Measurements from ENCODE around the gene FARSB. TPM values are rescaled to one million over a fixed set of nuclear protein-coding genes. Genes with fewer than 3 reads are reported as not detected.

FARSB gene
- total RNA-seq, 1 donor: 25.9 TPM

- no peak for TF ChIP-seq CTCF (IDR thresholded peaks at IDR 0.05; ENCODE audit: insufficient read depth, low read depth, low read length)
- DNase-seq (ENCODE audit: low read depth): no peak
- no peak overlapping the region for H3K4me3 ChIP-seq (ENCODE audit: low read depth, low read length)
These were observed 106.9 kb downstream of the FARSB start for GRCh38 chr2:222548992-222549391.

- H3K4me3 ChIP-seq (ENCODE audit: low read depth, low read length): no peak overlapping the region
- DNase-seq (ENCODE audit: low read depth): no peak
These were observed 108.8 kb downstream of the FARSB start for GRCh38 chr2:222547083-222547482.

GRCh38 chr2:222545823-222546795 is 109.8 kb downstream of the FARSB start:
- no peak for TF ChIP-seq CTCF (IDR thresholded peaks at IDR 0.05; ENCODE audit: insufficient read depth, low read depth, low read length)

More at GRCh38 chr2:222547083-222547482, 108.8 kb downstream of the FARSB start:
- TF ChIP-seq CTCF (IDR thresholded peaks at IDR 0.05; ENCODE audit: insufficient read depth, low read depth, low read length): no peak

GRCh38 chr2:222544661-222545060 is 111.2 kb downstream of the FARSB start:
- DNase-seq (ENCODE audit: low read depth): no peak
- no peak for TF ChIP-seq CTCF (IDR thresholded peaks at IDR 0.05; ENCODE audit: insufficient read depth, low read depth, low read length)
- H3K4me3 ChIP-seq (ENCODE audit: low read depth, low read length): no peak overlapping the region

More at GRCh38 chr2:222545823-222546795, 109.8 kb downstream of the FARSB start:
- peak; percentile 78 for DNase-seq (ENCODE audit: low read depth)
- H3K4me3 ChIP-seq (ENCODE audit: low read depth, low read length): no peak overlapping the region

- no peak for DNase-seq (ENCODE audit: low read depth)
- H3K4me3 ChIP-seq (ENCODE audit: low read depth, low read length): no peak overlapping the region
- TF ChIP-seq CTCF (IDR thresholded peaks at IDR 0.05; ENCODE audit: insufficient read depth, low read depth, low read length): no peak
These were observed 117.4 kb downstream of the FARSB start for GRCh38 chr2:222538535-222538934.

- no peak overlapping the region for H3K4me3 ChIP-seq (ENCODE audit: low read depth, low read length)
- DNase-seq (ENCODE audit: low read depth): no peak
- no peak for TF ChIP-seq CTCF (IDR thresholded peaks at IDR 0.05; ENCODE audit: insufficient read depth, low read depth, low read length)
These were observed 120.4 kb downstream of the FARSB start for GRCh38 chr2:222535477-222535876.
